HCT116 (cell line): Measurements from ENCODE around the gene PLEKHG3. TPM values are rescaled to one million over a fixed set of nuclear protein-coding genes. Genes with fewer than 3 reads are reported as not detected.

Experiments
- ATAC-seq: fragments of 200-7000 bp; cut with Tn5 transposase; 2 replicates; pipeline ENCODE4 v1.9.1; 2020; ENCODE audit warnings: mild to moderate bottlenecking, moderate library complexity
- BruUV-seq: library from RNA; stranded (reverse); fragments of 400-500 nt; replicated peaks from 2 replicates; lab custom pipeline; 2021; lab: Mats Ljungman, UMichigan
- CTCF ChIA-PET: fragments of 300-600 bp; sonication (Branson Sonifier 250); formaldehyde crosslinking; loops from one replicate; lab custom pipeline; 2021; ENCODE audit warnings: antibody characterized with exemption; lab: Charles Lee
- POLR2A ChIA-PET: fragments of 300-600, 350-600 bp; sonication (Branson Sonifier 250); formaldehyde crosslinking; loops from one replicate; lab custom pipeline; 2021; ENCODE audit warnings: antibody characterized with exemption; lab: Charles Lee
- RAD21 ChIA-PET, 2 experiments: fragments of 300-600 bp; sonication (Branson Sonifier 250); formaldehyde crosslinking; loops; one replicate each; lab custom pipeline; 2023; ENCODE audit warnings: low total read pairs in 2 of 2; ENCODE audit not compliant: uncharacterized antibody in 2 of 2, unreplicated experiment in 2 of 2, low non-redundant PET in 1 of 2; lab: Charles Lee
- DNase-seq: peaks from one replicate; pipeline ENCODE4 v3.0.0-alpha.2; 2010; ENCODE audit warnings: low read depth, low spot score
- H2AFZ ChIP-seq: fragments of 200-600 bp; shearing (Covaris generic), sonication (generic); 2 replicates; pipeline ENCODE4 v1.6.1; 2017; ENCODE audit warnings: low read depth, mixed run types, mixed read lengths, antibody characterized with exemption, low read length; ENCODE audit not compliant: poor library complexity, severe bottlenecking
- H3K27ac ChIP-seq: 2 replicates; pipeline ENCODE4 v1.5.1; 2012; ENCODE audit warnings: low read depth, low read length
- H3K27me3 ChIP-seq: fragments of 200-600 bp; sonication (generic); 2 replicates; pipeline ENCODE4 v1.6.1; 2016; ENCODE audit warnings: mixed run types, low read length, mixed read lengths; ENCODE audit not compliant: insufficient read depth
- H3K36me3 ChIP-seq, 2 experiments: fragments of 200-500 bp in 1 of 2; fragments of 200-600 bp in 1 of 2; sonication (Bioruptor generic) in 1 of 2; sonication (generic) in 1 of 2; 2 replicates each; pipeline versions ENCODE4 v1.5.1 to v1.6.1; 2014 to 2016; ENCODE audit warnings: low read length in 2 of 2, inconsistent platforms in 1 of 2, mixed read lengths in 1 of 2, mixed run types in 1 of 2; ENCODE audit not compliant: insufficient read depth in 2 of 2, control insufficient read depth in 1 of 2
- H3K4me1 ChIP-seq, 2 experiments: fragments of 200-600 bp in 1 of 2; sonication (generic) in 1 of 2; 2 replicates each; pipeline versions ENCODE4 v1.5.1 to v1.6.1; 2012 to 2017; ENCODE audit warnings: low read length in 2 of 2, inconsistent platforms in 1 of 2, mild to moderate bottlenecking in 1 of 2, mixed read lengths in 1 of 2, mixed run types in 1 of 2, moderate library complexity in 1 of 2; ENCODE audit not compliant: insufficient read depth in 2 of 2, control insufficient read depth in 1 of 2
- H3K4me2 ChIP-seq: fragments of 200-600 bp; sonication (generic); 2 replicates; pipeline ENCODE4 v1.6.1; 2017; ENCODE audit warnings: mixed run types, low read length, mixed read lengths
- H3K4me3 ChIP-seq, 2 experiments: fragments of 200-600 bp in 1 of 2; sonication (generic) in 1 of 2; replicated peaks in 1 of 2; 2 replicates each; pipeline ENCODE4 v1.5.1; 2011 to 2016; ENCODE audit warnings: low read length in 2 of 2, control low read depth in 1 of 2, low read depth in 1 of 2, mild to moderate bottlenecking in 1 of 2, mixed read lengths in 1 of 2, mixed run types in 1 of 2
- H3K79me2 ChIP-seq: fragments of 200-600 bp; sonication (generic); 2 replicates; pipeline ENCODE4 v1.6.1; 2017; ENCODE audit warnings: mild to moderate bottlenecking, mixed run types, low read length, moderate library complexity, mixed read lengths; ENCODE audit not compliant: insufficient read depth
- H3K9ac ChIP-seq: fragments of 200-600 bp; sonication (generic); 2 replicates; pipeline ENCODE4 v1.6.1; 2016; ENCODE audit warnings: low read length, mixed read lengths
- H3K9me2 ChIP-seq: fragments of 200-600 bp; sonication (generic), shearing (Covaris generic); 2 replicates; pipeline ENCODE4 v1.6.1; 2017; ENCODE audit warnings: mixed run types, mild to moderate bottlenecking, moderate library complexity; ENCODE audit not compliant: insufficient read depth
- H3K9me3 ChIP-seq, 2 experiments: fragments of 200-500 bp in 1 of 2; fragments of 200-600 bp in 1 of 2; sonication (Bioruptor generic) in 1 of 2; sonication (generic) in 1 of 2; 2 replicates each; pipeline ENCODE4 v1.6.1; 2014 to 2017; ENCODE audit warnings: low read length in 2 of 2, mixed read lengths in 2 of 2, inconsistent platforms in 1 of 2, low read depth in 1 of 2, mild to moderate bottlenecking in 1 of 2, mixed run types in 1 of 2, moderate library complexity in 1 of 2; ENCODE audit not compliant: control insufficient read depth in 1 of 2, insufficient read depth in 1 of 2
- H4K20me1 ChIP-seq: fragments of 200-600 bp; sonication (generic), shearing (Covaris generic); 2 replicates; pipeline ENCODE4 v1.6.1; 2017; ENCODE audit warnings: mixed run types, mild to moderate bottlenecking, moderate library complexity; ENCODE audit not compliant: insufficient read depth
- CEBPB ChIP-seq: IDR thresholded peaks from 2 replicates; pipeline ENCODE4 v1.6.1; 2012; ENCODE audit warnings: low read depth
- CTCF ChIP-seq, 3 experiments: fragments of 200-600 bp in 1 of 3; sonication (generic) in 1 of 3; IDR thresholded peaks in 2 of 3; conservative IDR thresholded peaks in 1 of 3; 2 replicates each; pipeline ENCODE4 v1.5.1; 2012 to 2017; ENCODE audit warnings: low read depth in 2 of 3, low read length in 2 of 3, antibody characterized with exemption in 1 of 3, borderline replicate concordance in 1 of 3, control low read depth in 1 of 3, mild to moderate bottlenecking in 1 of 3, mixed read lengths in 1 of 3, mixed run types in 1 of 3, moderate library complexity in 1 of 3; ENCODE audit not compliant: insufficient read depth in 1 of 3
- EGR1 ChIP-seq: IDR thresholded peaks from 2 replicates; pipeline ENCODE4 v1.6.1; 2012; ENCODE audit warnings: low read depth
- POLR2A ChIP-seq: IDR thresholded peaks from 2 replicates; pipeline ENCODE4 v1.7.0; 2011; ENCODE audit warnings: borderline replicate concordance; ENCODE audit not compliant: insufficient read depth, insufficient read length; ENCODE audit errors: extremely low read depth
- POLR2AphosphoS5 ChIP-seq: IDR thresholded peaks from 2 replicates; pipeline ENCODE4 v1.6.1; 2011; ENCODE audit warnings: mild to moderate bottlenecking, low read depth, low read length, moderate library complexity
- RAD21 ChIP-seq: IDR thresholded peaks from 2 replicates; pipeline ENCODE4 v1.6.1; 2012; ENCODE audit warnings: low read depth, mild to moderate bottlenecking
- REST ChIP-seq: IDR thresholded peaks from 2 replicates; pipeline ENCODE4 v1.6.1; 2012; ENCODE audit warnings: low read depth
- SP1 ChIP-seq: IDR thresholded peaks from 2 replicates; pipeline ENCODE4 v1.6.1; 2012; ENCODE audit warnings: low read depth
- ZBTB33 ChIP-seq: IDR thresholded peaks from 2 replicates; pipeline ENCODE4 v1.6.1; 2011; ENCODE audit warnings: mild to moderate bottlenecking, low read length, moderate library complexity; ENCODE audit not compliant: insufficient replicate concordance; ENCODE audit errors: extremely low read depth
- intact Hi-C: fragments of 100-400 bp; cut with micrococcal nuclease; formaldehyde crosslinking; loops from 2 replicates; pipeline ENCODE4 v1.10.0; 2022
- total RNA-seq: library from RNA; stranded (reverse); gene quantifications from one replicate; pipeline ENCODE4 v1.2.1, GENCODE V29; 2021; ENCODE audit not compliant: unreplicated experiment

PLEKHG3 gene
- total RNA-seq, 1 experiment from 2014 or later: 55.6 TPM

- TF ChIP-seq ZBTB33: no peak
These were observed 30.5 kb upstream of the PLEKHG3 start (continued) for GRCh38 chr14:64673748-64674147.

- H3K79me2 ChIP-seq: no peaks in the 10 kb centered on the region
- H2AFZ ChIP-seq: no peak overlapping the region
- TF ChIP-seq ZBTB33 (no peak), CEBPB (no peak), REST (no peak), POLR2AphosphoS5 (no peak), EGR1 (no peak), POLR2A (no peak), SP1 (no peak), RAD21 (no peak), CTCF (IDR thresholded peaks at IDR 0.05 in 2 of 3, conservative IDR thresholded peaks at IDR 0.05 in 1 of 3; ENCODE audit: borderline replicate concordance in 1 of 3, insufficient read depth in 1 of 3, low read depth in 2 of 3, low read length in 2 of 3) (no peak)
- TF ChIP-seq, all 23 proteins: peak for 0
- CTCF ChIA-PET: interaction anchor here (1.1 kb wide), 1 partner anchor 90 kb away, joined by 4 read pairs; no protein-coding TSS in a partner anchor
- Histone ChIP-seq H3K4me3 (no peak overlapping the region), H3K9me3 (no peaks in the 10 kb centered on the region), H3K36me3 (no peaks in the 10 kb centered on the region), H3K27ac (no peak overlapping the region), H3K4me1 (peaks cover 0 to 8% of the 10 kb centered on the region in 2 experiments; a peak in 2 of 4 replicates), H3K9me2 (no peaks in the 10 kb centered on the region), H3K27me3 (no peaks in the 10 kb centered on the region), H3K4me2 (no peak overlapping the region; the same call in 1 of the 2 replicates), H3K9ac (no peak overlapping the region), H4K20me1 (no peaks in the 10 kb centered on the region)
- DNase-seq (no peak), ATAC-seq (no peak)
- POLR2A ChIA-PET: no interaction called here
- RAD21 ChIA-PET: interaction anchor here in 1 of 2 experiments (1.1 kb wide), 1 partner anchor 24 kb away, joined by 3 read pairs; no protein-coding TSS in a partner anchor
- no TSS peak for BruUV-seq
- intact Hi-C loops: loop anchor here (5.0 kb wide), 2 partner anchors 217 to 237 kb away; partner anchors contain the start of gene CHURC1
These were observed 29.4 kb upstream of the PLEKHG3 start for GRCh38 chr14:64674829-64675228.
